ENCODE data around the gene TMEM106C. TPM values are rescaled to one million over a fixed set of nuclear protein-coding genes. Genes with fewer than 3 reads are reported as not detected.

TMEM106C gene
- total and polyA plus RNA-seq, 12 donors, result 24.6 to 119 (median 52.0) TPM

DNA sequence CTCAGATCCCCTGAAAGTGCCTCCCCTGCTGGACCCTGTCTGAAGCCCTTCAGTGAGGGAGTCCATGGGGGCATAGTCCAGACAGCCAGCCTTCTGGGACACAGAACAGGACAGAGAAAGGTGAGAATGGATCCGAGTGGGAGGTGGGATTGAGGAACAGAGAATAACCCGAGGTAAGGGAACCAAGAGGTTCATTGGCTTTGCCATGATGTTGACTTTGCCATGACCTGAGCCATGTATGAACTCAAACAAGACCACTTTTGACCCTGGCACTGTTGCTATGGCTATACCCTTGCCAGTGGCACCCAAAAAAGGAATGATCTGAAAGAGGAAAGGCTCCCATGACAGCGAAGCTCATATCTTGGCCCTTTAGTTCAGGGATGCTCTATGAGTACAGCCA, 36.0 kb upstream of the TMEM106C start:
- TF ChIP-seq, protein P1, sequence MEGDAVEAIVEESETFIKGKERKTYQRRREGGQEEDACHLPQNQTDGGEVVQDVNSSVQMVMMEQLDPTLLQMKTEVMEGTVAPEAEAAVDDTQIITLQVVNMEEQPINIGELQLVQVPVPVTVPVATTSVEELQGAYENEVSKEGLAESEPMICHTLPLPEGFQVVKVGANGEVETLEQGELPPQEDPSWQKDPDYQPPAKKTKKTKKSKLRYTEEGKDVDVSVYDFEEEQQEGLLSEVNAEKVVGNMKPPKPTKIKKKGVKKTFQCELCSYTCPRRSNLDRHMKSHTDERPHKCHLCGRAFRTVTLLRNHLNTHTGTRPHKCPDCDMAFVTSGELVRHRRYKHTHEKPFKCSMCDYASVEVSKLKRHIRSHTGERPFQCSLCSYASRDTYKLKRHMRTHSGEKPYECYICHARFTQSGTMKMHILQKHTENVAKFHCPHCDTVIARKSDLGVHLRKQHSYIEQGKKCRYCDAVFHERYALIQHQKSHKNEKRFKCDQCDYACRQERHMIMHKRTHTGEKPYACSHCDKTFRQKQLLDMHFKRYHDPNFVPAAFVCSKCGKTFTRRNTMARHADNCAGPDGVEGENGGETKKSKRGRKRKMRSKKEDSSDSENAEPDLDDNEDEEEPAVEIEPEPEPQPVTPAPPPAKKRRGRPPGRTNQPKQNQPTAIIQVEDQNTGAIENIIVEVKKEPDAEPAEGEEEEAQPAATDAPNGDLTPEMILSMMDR (IDR thresholded peaks at IDR 0.05), result no peak
- TF ChIP-seq POLR2A (IDR thresholded peaks at IDR 0.05), result no peak

DNA sequence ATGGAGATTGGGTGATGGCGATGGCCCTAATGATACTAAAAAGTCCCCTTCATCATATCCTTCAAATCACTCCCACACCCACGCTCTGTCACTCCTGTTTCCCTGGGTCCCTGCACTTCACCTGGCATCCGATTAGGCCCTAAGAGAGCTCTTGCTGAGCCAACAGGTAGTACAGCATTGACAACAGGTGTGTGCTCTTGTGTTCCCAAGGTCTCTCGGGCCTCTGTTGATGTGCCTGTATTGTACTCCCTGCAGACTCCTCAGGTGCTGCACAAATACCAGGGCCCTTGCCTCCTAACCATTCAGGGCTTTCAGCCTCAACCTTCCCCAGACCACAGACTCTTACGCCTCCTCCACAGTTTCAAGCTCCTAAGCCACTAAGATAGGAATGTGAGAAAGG, 32.8 kb upstream of the TMEM106C start:
- intact Hi-C loops (cut with DNase I), result no loop called here
- no peaks in the 10 kb centered on the region for H3K27me3 ChIP-seq
- H3K36me3 ChIP-seq (replicated peaks in 1 of 2), result no peaks in the 10 kb centered on the region
- no peaks in the 10 kb centered on the region for H3K9me3 ChIP-seq (replicated peaks in 1 of 3)
- no peaks in the 10 kb centered on the region for H3K4me1 ChIP-seq (replicated peaks in 1 of 2)
- no peak overlapping the region for H3K27ac ChIP-seq
- TF ChIP-seq, protein P1 (IDR thresholded peaks at IDR 0.05), result no peak
- no peak for TF ChIP-seq POLR2A (IDR thresholded peaks at IDR 0.05)
- DNase-seq, result no peak
- no peak overlapping the region for H3K4me3 ChIP-seq
- WGBS, 4 donors, result 88 to 95% (median 92%) methylated on average over 5 of the region's 5 CpGs

More for the DNA sequence above, 36.0 kb upstream of the TMEM106C start:
- WGBS, 4 donors, result 84 to 89% (median 85%) methylated on average over 3 of the region's 3 CpGs
- H3K4me1 ChIP-seq (replicated peaks in 1 of 2), result no peaks in the 10 kb centered on the region
- H3K9me3 ChIP-seq (replicated peaks in 1 of 3), result no peaks in the 10 kb centered on the region
- H3K27ac ChIP-seq, result no peak overlapping the region
- DNase-seq, result no peak
- H3K27me3 ChIP-seq, result no peaks in the 10 kb centered on the region
- intact Hi-C loops (cut with DNase I), result no loop called here
- no peaks in the 10 kb centered on the region for H3K36me3 ChIP-seq (replicated peaks in 1 of 2)
- H3K4me3 ChIP-seq, result no peak overlapping the region

DNA sequence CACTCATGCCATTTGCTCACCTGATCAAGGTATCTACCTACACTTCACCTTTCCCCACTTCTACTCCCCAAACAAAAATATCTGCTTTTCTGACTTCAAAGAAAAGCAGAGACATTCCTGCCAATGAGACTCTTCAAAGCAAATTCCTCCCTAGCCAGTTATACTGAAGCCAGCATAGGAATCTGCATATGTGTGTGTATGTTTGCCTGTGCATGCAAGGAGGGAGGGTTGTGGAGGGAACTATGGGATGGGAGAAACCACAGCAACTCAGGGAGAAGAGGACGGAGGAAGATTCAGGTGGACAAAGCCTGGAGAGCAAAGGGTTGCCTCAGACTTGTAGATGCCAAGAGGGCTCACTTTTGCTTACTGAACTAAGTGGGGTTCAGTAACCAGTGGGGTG, 32.2 kb upstream of the TMEM106C start:
- no peak for DNase-seq
- Histone ChIP-seq H3K36me3 (replicated peaks in 1 of 2) (no peaks in the 10 kb centered on the region), H3K27ac (no peak overlapping the region), H3K4me1 (replicated peaks in 1 of 2) (no peaks in the 10 kb centered on the region), H3K4me3 (no peak overlapping the region), H3K27me3 (no peaks in the 10 kb centered on the region), H3K9me3 (replicated peaks in 1 of 3) (no peaks in the 10 kb centered on the region)
- WGBS, 4 donors, result 77 to 95% (median 86%) methylated on average over 1 of the region's 1 CpG
- TF ChIP-seq, protein P1 (IDR thresholded peaks at IDR 0.05), result no peak
- TF ChIP-seq POLR2A (IDR thresholded peaks at IDR 0.05), result no peak
- intact Hi-C loops (cut with DNase I), result no loop called here

DNA sequence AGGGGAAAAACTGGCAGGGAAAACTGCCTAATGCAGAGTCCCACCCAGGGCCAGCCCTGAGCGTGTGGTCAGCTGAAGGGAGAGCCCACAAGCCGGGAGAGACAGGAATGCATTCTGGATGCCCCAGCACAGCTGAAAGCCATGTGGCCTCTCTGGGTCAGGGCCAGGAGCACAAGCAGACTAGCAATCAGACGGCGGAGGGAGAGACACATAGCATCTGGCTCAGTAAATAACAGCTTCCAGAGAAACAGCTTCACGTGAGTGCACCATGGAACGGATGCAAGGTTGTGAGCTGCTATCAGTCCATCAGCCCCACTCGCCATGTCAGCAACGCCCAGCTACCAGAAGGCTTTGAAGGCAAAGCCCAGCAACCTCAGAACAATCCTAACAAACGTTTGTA, 28.2 kb upstream of the TMEM106C start:
- H3K27ac ChIP-seq, result no peak overlapping the region
- WGBS, 4 donors, result 54 to 65% (median 60%) methylated on average over 9 of the region's 9 CpGs
- no peaks in the 10 kb centered on the region for H3K36me3 ChIP-seq (replicated peaks in 1 of 2)
- H3K27me3 ChIP-seq, result no peaks in the 10 kb centered on the region
- intact Hi-C loops (cut with DNase I), result no loop called here
- H3K4me1 ChIP-seq (replicated peaks in 1 of 2), result no peaks in the 10 kb centered on the region
- TF ChIP-seq POLR2A (IDR thresholded peaks at IDR 0.05), result no peak
- TF ChIP-seq, protein P1 (IDR thresholded peaks at IDR 0.05), result no peak
- H3K4me3 ChIP-seq, result no peak overlapping the region
- peak in 4 of 7 donors; percentile 31 to 68 (median 34) for DNase-seq
- no peaks in the 10 kb centered on the region for H3K9me3 ChIP-seq (replicated peaks in 1 of 3)

All from adrenal gland (tissue), 12 donors.